Measurements from ENCODE around the gene TACR1. TPM values are rescaled to one million over a fixed set of nuclear protein-coding genes. Genes with fewer than 3 reads are reported as not detected.

TACR1 gene
- polyA plus RNA-seq, 1 of the 3 experiments (the other 2 are of a cell fraction): under 0.01 TPM

- Histone ChIP-seq H2AFZ (ENCODE audit: low read depth) (no peak overlapping the region), H3F3A (replicated peaks; ENCODE audit: insufficient read depth) (no peaks in the 10 kb centered on the region), H3K4me3 (ENCODE audit: low read depth in 2 of 2, low read length in 1 of 2) (no peak overlapping the region), H3K9me3 (no peaks in the 10 kb centered on the region), H3K27ac (ENCODE audit: low read depth in 2 of 2, low read length in 1 of 2) (no peak overlapping the region), H4K20me1 (ENCODE audit: insufficient read depth) (no peaks in the 10 kb centered on the region), H3K4me1 (ENCODE audit: control insufficient read depth in 1 of 2, insufficient read depth in 2 of 2, low read depth in 1 of 2, low read length in 1 of 2) (peaks cover 0 to 3% of the 10 kb centered on the region in 2 experiments; a peak in 1 of 4 replicates), H3K36me3 (replicated peaks in 1 of 2; ENCODE audit: control insufficient read depth in 1 of 2, insufficient read depth in 2 of 2, low read length in 1 of 2) (no peaks in the 10 kb centered on the region), H3K9me2 (no peaks in the 10 kb centered on the region), H3K79me2 (ENCODE audit: insufficient read depth) (no peaks in the 10 kb centered on the region), H3K27me3 (ENCODE audit: insufficient read depth) (no peaks in the 10 kb centered on the region), H3K9ac (no peak overlapping the region), H3K4me2 (no peak overlapping the region)
- ChIA-PET CTCF (interaction anchor here (1.5 to 1.6 kb wide), 2 partner anchors 9 to 93 kb away, joined by 3 to 8 read pairs; no protein-coding TSS in a partner anchor), POLR2A (no interaction called here)
- TF ChIP-seq REST (IDR thresholded peaks at IDR 0.05; ENCODE audit: low read depth, low read length): no peak
- TF ChIP-seq EP300 (IDR thresholded peaks at IDR 0.05; ENCODE audit: borderline replicate concordance in 1 of 2, low read depth in 1 of 2, low read length in 1 of 2): no peak
- DNase-seq: no peak
- WGBS (ENCODE audit: low lambda C conversion rate): 81% methylated on average over 8 of the region's 8 CpGs
Observed at GRCh38 chr2:75012080-75012479, 187.2 kb downstream of the TACR1 start.

GRCh38 chr2:75010571-75010970 lies 188.7 kb downstream of the TACR1 start:
- Histone ChIP-seq H4K20me1 (ENCODE audit: insufficient read depth) (no peaks in the 10 kb centered on the region), H3K27me3 (ENCODE audit: insufficient read depth) (no peaks in the 10 kb centered on the region), H3K4me3 (ENCODE audit: low read depth in 2 of 2, low read length in 1 of 2) (no peak overlapping the region), H3F3A (replicated peaks; ENCODE audit: insufficient read depth) (no peaks in the 10 kb centered on the region), H3K9me2 (no peaks in the 10 kb centered on the region), H3K4me1 (ENCODE audit: control insufficient read depth in 1 of 2, insufficient read depth in 2 of 2, low read depth in 1 of 2, low read length in 1 of 2) (peaks cover 0 to 3% of the 10 kb centered on the region in 2 experiments; a peak in 1 of 4 replicates), H3K9ac (no peak overlapping the region), H3K36me3 (replicated peaks in 1 of 2; ENCODE audit: control insufficient read depth in 1 of 2, insufficient read depth in 2 of 2, low read length in 1 of 2) (no peaks in the 10 kb centered on the region), H2AFZ (ENCODE audit: low read depth) (no peak overlapping the region), H3K27ac (ENCODE audit: low read depth in 2 of 2, low read length in 1 of 2) (no peak overlapping the region), H3K4me2 (no peak overlapping the region), H3K79me2 (ENCODE audit: insufficient read depth) (no peaks in the 10 kb centered on the region), H3K9me3 (no peaks in the 10 kb centered on the region)
- CTCF ChIA-PET: no interaction called here
- TF ChIP-seq USF2 (IDR thresholded peaks at IDR 0.05; ENCODE audit: borderline replicate concordance, low read depth, low read length) (no peak), SMC3 (IDR thresholded peaks at IDR 0.05; ENCODE audit: low read depth, low read length) (no peak), EP300 (IDR thresholded peaks at IDR 0.05; ENCODE audit: borderline replicate concordance in 1 of 2, low read depth in 1 of 2, low read length in 1 of 2) (no peak), ZBTB33 (IDR thresholded peaks at IDR 0.05; ENCODE audit: borderline replicate concordance, low read depth) (no peak), IRF3 (IDR thresholded peaks at IDR 0.05; ENCODE audit: low read depth, low read length) (no peak), GATA2 (CRISPR knock-in tag; IDR thresholded peaks at IDR 0.05) (no peak), CHD2 (IDR thresholded peaks at IDR 0.05; ENCODE audit: low read length, partially characterized antibody) (no peak), CTCF (IDR thresholded peaks at IDR 0.05) (no peak), MXI1 (IDR thresholded peaks at IDR 0.05; ENCODE audit: low read depth, low read length) (no peak), SIN3A (IDR thresholded peaks at IDR 0.05; ENCODE audit: borderline replicate concordance, low read depth, low read length) (no peak), PBX3 (IDR thresholded peaks at IDR 0.05) (no peak), RCOR1 (IDR thresholded peaks at IDR 0.05; ENCODE audit: low read length) (no peak), RAD21 (IDR thresholded peaks at IDR 0.05; ENCODE audit: low read length) (no peak), RFX5 (IDR thresholded peaks at IDR 0.05; ENCODE audit: low read length) (no peak), RXRA (IDR thresholded peaks at IDR 0.05; ENCODE audit: borderline replicate concordance, low read depth) (no peak)
- no peak for DNase-seq
- POLR2A ChIA-PET: no interaction called here
- 92% methylated on average over 1 of the region's 1 CpG for WGBS (ENCODE audit: low lambda C conversion rate)
